Activated CD4-positive, alpha-beta T cell treated with anti-CD3 and anti-CD28 coated beads, Interleukin-2, amount 50 U/mL, for 16 hours (primary cell): Measurements from ENCODE around the gene NCBP1.

Experiments
- DNase-seq: peaks from one replicate; pipeline ENCODE4 v3.0.0-alpha.2; 2020

The NCBP1 gene

DNA sequence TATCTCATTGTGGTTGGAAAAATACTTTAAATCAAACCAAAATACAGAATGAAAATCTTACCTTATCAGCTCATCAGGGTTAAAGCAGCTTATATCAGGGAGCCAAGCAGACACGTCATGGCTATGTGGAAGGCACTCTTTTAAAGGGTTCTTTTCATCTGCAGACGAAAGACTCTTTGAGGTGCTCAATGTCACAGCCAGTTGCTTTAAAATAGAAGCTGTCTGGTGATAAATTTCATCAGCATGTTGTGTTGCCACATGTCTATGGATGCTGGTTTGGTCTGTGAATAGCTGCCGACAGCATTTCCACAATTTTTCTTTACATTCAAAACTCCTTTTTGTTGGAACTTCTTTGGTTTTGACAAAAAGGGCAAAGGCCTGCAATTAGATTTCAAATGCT is 8.0 kb upstream of the NCBP1 start:
- DNase-seq: no peak

DNA sequence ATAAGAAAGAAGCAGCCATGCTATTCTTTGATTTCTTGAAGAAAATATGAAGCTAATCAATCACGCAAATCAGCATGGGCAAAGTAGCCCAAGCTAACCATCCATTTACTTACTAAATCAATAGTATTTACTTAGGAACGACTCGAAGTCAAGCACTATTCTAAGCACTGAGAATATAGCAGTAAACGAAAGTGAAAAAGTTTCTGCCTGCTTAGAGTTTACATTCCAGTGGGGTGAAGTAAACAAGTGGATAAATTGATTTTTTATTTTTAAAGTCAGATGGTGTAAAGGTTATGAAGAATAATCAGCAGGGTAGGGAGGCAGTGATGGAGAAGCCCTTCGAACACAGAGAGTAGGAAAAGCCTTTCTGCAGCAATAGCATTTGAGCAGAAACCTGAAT is 6.0 kb upstream of the NCBP1 start:
- DNase-seq: no peak

DNA sequence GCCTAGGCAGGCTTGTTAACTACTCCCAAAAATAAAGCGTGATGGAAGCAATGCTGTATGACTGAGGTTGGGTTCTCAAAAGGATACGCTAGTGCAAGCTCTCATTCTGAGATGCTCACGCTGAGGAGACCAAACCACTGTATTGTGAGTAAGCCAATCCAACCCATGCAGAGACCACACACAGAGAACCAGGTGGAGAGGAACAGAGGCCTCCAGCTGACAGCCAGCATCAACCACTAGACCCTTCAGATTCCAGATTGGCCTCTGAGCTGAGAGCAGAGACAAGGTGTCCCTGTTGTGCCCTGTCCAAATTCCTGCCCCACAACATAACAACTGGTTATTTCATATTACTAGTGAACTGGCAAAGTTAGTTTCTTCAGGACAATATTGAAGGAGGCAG is 5.0 kb upstream of the NCBP1 start:
- no peak for DNase-seq

DNA sequence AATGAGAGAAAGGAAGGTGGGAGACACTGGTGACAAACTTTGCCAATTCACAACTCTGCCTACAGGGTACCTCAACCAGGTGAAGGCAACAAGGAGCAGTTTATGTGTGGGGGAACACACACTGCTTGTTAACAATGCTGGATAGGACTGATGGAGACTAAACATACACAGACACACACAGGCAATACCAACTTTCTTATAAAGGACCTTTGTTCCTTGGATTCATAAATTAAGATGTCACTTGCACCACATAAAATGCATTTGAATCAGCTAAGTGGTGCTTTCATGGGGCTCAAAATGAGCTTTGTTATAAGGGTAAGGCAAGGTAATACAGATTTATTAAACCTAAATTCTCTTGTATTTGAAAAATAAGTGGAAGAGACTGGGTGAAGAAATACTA is 4.5 kb upstream of the NCBP1 start:
- no peak for DNase-seq

DNA sequence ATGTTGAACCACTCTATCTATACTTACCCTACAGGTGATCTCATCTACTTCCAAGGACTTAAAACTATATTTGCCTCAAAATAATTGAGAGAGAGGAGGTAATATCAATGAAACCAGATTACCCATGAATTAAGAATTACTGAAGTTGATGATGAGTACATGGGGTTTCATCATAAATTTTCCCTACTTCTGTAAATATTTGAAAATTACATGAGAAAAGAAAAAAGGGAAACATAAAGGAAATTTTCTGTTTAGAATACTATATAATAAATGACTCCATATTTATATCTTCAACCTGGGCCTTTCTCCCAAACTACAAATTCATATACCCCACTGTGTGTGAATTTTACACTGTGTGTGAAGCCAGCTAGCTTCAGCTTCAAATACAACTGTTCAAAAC is 3.0 kb upstream of the NCBP1 start:
- no peak for DNase-seq

DNA sequence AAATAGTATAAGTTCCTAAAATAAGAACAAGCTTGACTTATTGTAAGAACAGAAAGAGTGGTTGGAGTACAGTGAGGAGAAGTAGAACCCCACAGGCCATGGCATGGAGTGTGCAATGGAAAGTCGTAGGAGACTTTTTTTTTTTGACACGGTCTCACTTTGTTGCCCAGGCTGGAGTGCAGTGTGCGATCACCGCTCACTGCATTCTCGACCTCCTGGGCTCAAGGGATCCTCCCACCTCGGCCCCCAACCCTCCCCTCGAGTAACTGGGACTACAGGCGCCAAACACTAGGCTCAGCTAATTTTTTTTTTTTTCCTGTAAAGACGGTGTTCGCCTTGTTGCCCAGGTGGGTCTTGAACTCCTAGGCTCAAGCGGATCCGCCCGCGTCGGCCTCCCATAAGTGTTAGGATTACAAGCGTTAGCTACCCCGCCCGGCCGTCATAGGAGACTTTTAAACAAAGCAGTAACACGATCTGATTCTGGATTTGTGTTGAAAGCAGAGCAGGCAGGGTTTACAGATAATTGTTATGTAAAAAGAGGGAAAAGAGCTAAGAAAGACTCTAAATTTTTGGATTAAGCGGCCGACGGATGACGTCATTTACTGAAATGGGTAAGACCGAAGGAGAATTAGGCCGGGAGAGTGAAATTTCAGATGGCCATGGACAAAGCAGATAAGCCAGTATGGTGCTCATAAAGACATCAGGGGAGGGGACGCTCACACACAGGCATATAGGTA is 1.2 kb upstream of the NCBP1 start:
- no peak for DNase-seq

DNA sequence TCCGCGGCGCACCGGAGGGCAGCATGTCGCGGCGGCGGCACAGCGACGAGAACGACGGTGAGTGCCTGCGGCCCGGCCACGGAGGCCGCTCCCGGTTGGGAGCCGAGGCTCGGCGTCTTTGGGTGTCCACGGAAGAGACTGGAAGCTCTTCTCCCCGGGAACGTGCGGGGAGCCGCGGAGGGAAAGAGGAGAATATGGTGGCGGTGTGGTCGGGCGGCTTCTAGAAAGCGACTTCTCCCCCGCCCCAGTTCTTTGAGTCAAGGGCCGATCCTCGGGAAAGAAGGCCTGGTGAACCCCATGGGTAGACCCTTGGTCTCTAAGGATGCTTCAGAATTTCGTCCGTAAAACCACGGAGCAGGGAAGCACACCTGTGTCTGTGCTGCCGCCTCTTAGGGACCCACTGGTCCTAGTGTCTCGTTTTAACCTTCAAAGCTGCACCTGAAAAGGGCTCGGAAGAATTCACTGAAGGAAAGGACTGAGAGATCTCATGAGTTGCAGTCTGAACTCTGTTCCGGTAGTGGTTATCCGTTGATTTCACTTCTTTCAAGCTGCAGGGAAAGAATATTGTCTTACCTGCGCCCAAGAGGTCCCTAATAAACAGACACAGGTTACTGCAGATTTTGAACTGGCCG is 354 bp downstream of the NCBP1 start:
- DNase-seq: peak; percentile 16

DNA sequence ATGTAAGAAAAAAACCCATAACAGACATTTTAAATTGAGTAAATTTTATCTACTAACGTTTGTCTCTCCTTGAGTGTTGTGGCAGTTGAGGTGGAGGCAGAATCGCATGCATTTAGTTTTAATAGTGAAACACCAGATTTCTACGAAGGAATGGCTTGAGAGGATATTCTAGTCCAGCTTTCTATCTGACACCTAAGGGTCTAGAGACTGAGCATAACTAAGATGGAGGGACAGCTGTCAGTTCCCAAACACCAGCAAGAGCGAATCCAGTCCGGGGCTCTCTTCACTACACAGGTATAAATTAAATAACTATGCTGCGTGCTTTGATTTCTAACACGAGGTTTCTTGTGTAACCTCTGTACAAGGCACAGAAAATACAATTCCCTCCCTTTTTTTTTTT is 1.4 kb downstream of the NCBP1 start:
- DNase-seq: no peak

DNA sequence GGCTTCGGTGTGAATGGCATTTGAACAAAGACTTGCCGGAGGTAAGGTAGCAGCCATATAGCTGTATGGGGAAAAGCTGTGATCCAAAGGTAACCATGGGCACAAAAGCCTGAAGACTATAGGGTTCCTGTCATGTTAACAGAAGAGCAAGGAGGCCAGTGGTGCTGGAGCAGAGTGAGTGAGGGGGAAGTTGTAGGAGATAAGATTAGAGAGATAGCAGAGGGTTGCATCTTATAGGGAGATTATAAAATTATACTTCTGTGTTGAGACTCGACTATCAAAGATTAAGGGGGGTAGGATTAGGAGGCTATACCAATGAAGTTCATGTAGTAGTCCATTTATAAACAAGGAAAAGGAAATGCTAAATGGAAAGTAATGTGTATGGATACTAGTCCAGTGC is 3.3 kb downstream of the NCBP1 start:
- no peak for DNase-seq

DNA sequence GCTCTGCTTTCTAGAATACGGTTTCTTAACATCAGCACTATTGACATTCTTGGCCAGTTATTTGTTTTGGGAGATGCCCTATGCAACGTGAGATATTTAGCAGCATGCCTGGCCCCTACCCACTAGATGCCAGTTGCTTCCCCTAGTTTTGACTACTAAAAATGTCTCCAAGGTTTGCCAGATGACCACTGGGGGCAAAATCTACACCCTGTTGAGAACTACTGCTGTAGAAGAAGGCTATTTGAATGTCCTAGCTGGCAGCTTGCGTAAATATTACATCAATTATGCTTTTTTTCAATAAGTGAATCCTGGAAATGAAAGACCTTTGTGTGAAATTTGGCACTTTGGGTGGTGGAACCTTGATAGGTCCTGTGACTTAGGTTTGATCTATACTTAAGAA is 5.0 kb downstream of the NCBP1 start:
- DNase-seq: no peak

DNA sequence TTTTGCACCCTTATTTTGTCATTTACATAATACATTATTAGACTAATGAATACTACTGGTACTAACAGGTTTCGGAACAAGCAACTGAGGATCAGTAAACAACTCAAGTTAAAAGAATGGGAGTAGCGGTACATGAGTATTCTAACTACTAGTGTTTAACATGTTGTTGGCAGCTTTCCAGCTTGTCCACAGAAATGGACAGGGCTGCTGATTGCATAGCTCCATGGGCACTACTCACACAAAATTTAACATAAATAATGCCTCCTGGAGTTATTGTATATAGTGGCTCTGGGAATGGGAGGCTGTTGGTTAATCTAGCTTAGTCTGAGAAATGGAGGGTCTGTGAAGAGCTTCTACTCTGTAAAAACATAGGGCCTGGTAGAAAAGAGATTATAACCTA is 6.7 kb downstream of the NCBP1 start:
- DNase-seq: no peak

DNA sequence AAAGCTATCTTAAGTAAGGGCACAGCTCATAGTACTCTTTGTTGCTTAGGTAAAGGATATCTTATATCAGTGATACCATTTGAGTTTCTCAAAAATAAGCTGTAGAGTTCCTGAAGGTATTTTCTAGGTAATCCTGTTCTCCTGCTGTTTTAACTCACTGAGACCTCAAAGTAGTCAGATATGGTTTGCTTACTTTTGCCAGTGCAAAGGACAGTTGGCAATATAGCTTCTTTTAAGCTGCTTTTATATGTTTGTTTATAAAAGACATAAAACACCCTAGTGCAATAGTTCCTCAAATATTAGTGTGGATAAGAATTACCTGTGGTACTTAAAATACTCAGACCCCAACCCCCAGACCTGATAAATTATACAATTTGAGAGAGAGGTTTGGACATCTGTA is 12.1 kb downstream of the NCBP1 start:
- no peak for DNase-seq

DNA sequence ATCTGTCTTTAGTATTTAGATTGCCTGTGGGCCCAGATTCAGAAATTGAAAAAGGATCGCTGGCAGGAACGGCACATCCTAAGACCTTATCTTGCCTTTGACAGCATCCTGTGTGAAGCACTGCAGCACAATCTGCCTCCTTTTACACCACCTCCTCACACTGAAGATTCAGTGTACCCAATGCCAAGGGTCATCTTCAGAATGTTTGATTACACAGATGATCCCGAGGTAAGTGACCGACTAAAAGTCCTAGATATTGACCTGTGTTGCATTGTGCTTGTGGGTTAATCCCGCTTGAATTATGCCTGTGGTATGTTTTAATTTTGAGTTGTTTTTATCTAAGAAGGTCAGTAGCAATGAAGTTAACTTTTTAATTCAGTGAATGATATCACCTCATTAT is 14.4 kb downstream of the NCBP1 start:
- no peak for DNase-seq

DNA sequence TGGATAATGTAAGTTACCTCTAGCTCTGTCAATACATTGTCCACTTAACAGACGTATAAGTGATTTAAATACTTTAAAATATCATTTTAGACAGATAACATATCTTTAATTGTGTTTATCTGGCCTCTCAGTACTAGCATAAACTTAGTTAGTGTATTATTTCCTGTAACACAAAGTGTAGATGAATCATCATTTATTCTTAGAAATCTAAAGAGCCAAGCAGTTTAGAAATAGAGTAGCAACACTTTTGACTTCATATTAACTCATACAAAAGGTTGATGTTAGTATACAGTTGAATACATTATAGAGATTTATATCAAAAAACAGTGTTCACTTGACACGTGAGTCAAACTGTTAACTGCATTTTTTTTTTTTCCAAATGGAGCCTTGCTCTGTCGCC is 18.0 kb downstream of the NCBP1 start:
- DNase-seq: no peak

DNA sequence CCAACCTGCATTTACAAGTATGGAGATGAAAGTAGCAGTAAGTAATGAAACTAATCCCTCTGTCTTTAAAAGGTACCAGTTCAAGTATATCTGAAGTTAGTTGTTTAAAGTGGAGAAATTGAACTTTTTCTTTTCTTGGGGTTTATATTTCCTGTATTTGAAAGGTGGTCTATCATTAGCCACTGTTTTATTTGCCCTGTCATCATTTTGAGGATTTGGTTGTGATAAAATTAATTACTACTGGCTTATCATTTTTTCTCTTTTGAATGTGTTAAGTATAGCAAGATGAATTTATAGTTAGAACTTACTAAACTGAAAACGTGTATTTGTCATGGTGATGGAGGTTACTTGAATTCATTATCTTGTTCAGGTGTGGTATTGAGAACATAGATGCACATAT is 25.1 kb downstream of the NCBP1 start:
- no peak for DNase-seq

DNA sequence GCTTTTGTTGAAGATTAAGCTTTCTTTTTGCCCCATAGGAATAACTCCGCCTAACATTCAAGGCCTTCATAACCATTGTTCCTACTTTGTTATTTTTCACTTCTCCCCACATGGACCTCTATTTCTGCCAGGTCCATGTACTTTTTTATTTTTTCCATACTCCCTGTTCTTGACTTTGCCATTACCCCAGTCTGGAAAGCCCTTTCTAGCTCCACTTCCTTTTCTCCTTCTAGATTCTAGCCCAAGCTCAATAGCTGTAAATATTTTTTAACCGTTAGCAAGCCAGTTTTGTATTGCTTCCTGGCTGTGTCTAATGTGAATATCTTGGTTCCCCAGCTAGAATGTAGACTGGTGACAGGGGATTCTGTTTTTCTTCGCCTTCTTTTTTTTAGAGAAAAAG is 26.1 kb downstream of the NCBP1 start:
- DNase-seq: no peak

DNA sequence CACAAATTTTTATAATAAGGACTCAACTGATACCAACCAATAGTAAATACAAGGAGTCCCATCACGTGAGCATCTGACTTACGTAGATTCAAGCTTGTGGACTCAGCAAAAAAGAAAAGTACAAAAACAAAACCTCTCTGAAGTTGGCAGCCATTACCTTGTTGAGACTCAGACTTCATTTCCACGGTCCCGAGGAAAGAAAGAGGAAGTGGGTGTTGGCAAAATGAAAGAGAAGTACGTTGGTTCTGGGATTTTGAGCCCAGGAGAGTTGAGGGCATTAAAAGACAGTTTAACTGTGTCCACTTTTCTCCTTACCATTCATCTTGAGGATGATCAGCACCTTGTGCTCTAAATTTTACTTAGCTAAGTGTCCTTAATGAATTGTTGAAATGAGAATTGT is 26.7 kb downstream of the NCBP1 start:
- no peak for DNase-seq

DNA sequence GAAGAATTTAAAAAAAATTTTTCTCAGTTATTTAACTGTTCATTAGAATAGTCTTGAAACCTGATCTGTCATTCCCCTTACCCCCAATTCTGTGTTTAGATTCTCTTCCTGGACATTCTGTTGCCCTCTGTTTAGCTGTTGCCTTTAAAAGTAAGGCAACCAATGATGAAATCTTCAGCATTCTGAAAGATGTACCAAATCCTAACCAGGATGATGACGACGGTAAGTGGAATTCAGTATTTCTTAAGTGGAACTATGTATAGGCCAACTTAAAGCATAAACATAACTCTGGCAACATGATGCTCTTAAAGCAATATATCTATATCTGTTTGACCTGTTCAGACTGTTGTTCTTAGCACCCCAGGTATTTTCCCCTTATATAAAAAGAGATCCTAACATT is 27.2 kb downstream of the NCBP1 start:
- DNase-seq: no peak

DNA sequence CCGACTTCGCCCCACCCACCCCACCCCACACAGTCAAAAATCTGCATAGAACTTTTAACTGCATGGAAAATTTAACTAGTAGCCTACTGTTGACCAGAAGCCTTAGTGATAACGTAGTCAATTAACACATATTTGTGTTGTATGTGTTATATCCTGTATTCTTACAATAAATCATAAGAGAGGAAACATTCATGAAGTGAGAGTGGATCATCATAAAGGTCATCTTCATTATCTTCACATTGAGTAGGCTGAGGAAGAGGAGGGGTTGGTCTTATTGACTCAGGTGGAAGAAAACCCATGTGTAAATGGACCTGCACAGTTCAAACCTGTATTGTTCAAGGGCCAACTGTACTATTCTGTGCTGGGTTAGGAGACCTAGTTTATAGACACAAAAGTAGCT is 32.1 kb downstream of the NCBP1 start:
- no peak for DNase-seq

DNA sequence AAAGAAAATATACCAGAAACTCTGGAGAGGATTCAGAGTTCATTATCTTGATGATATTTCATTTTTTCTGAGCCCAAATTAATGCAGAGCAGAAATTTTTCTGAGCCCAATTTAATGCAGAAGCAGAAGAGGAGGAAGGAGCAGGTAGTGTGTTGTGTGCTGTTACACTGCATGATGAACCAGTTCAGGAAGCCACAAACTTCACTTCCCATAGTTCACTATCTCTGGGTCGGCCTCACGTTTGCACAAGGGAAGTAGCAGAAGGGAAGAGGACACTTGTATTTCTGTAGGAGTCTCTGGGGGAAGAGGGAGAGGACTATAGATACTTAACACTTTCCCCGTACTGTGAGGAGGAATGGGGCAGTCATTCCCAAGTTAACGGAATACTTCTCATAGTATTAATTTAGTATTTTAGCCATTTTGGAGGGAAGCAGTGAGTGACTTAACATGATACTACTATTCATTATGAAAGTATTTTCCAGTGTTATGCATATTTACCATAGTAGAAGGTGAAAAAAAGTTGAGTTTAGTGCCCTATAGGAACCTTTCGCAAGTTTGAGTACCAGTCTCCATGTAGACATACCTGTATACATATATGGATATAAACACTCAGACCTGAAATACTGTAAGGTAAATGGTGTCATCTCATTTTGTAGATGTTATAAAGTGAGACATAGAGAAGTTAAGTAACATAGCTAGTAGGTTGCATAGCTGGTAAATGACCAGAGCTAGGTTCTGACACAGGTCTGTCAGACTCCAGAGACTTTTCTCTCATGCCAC is 33.5 kb downstream of the NCBP1 start:
- DNase-seq: peak; percentile 29

DNA sequence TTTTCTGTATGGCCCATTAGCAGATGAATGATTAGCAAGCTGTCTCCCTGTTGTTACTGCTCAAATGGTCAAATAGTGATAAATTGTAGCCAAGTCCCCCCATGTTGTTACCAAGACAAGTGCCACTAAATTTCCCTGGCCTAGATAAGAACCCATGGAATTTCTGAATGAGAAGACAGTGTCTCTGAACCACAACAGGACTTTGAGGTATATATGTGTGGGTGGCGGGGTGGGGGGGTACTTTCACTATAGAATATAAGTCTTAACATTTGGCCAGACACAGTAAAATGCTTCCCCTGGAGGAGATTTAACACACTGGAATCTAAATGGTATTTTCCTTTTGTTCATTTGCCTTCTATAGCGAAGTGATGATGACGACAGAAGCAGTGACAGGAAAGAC is 34.9 kb downstream of the NCBP1 start:
- no peak for DNase-seq

DNA sequence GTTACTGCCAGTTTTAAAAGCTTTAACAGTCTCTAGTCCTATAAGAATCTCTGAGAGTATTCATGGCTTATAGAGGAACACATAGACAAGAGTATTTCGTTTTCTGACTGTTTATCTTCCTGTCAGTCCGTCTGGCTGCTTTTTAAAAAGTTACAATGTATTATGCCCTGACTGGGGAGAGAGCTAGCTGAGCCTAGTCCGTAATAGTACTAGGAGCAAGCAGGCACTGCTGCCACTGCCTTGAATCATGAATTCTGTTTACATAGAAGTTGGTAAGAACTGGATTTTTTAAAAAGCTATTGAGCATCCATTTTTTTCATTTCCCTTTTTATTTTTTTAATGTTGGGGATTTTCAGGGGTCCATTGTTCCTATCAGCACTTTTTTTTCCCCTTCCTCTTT is 37.0 kb downstream of the NCBP1 start:
- DNase-seq: no peak

DNA sequence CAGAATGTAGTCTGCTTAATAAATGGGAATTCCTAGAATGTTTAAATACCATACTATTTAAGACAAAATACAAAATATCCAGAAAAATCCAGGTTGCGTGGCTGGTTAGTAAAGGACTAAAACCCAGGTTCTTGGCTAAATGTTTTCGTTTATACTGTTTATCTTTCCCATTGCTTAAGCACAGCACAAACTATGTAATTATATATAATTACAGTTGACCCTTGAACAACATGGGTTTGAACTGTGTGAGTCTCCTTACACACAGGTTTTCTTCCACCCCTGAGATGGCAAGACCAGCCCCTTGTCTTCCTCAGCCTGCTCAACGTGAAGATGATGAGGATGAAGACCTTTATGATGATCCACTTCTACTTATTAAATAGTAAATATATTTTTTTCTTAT is 38.8 kb downstream of the NCBP1 start:
- no peak for DNase-seq

DNA sequence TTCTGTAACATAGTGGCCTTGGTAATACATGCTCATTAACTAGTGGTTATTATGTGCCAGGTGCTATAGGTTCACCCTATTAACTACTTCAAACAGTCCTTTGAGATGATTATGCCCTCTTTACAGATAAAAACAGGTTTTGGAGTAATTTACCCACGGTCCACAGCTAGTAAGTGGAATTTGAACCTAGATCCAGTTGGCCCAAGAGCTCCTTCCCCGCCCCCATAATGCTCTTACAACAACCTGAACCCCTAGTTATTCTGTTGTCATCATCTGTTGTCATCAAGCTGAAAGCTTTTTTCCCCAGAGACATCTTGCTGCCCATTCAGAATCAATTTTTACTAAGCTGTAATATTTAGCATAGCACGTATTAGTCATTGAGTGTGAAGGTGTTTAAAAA is 40.3 kb downstream of the NCBP1 start:
- no peak for DNase-seq
